ENCODE data around the gene APOB. TPM values are rescaled to one million over a fixed set of nuclear protein-coding genes. Genes with fewer than 3 reads are reported as not detected.

Gene APOB
- total and polyA plus RNA-seq, 2 of the 13 experiments (the other 11 are each of a cell fraction or from before 2014, with no cell fraction given) = 1,569 to 2,515 TPM

DNA sequence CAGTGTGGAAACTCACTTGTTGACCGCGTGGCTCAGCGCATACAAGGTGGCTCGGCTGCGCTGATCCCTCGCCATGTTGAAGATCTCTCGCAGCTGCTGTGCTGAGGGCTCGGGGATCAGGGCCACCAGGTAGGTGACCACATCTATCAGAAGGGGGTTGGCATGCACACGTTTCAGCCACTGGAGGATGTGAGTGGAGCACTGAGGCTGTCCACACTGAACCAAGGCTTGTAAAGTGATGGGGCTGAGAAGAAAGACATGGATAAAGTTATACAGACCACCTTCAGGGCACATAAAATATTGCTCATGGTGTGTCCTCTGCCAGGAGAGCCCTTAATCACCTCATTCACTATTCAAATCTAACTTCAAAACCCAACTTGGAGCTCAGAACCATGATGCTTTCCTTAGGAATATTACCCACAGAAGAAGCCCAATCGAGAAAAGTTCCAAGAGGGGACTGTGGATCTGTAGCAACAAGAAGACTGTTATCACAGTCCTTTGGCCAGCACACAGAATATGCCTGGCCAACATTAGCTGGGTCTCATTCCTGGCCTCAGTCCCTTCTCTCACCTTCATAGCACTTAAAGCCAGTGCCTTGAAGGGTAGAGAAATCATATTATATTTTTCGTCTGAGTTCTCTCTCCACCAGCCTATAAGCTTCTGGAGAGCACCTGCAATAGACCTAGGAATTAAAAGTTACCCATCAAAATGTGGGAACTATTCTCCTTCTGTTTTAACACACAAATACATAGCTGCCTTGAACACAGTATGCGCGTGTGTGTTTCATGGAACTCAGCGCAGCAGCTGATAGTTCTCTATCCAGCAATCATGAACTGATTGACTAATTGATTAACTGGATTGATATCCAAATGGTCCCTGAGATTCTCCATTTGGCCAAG, 11.3 kb downstream of the APOB start (continued):
- TF ChIP-seq AFF4 (CRISPR knock-in tag; IDR thresholded peaks at IDR 0.05) (peak; percentile 68; the same call in 1 of the 2 replicates), ZBTB33 (CRISPR knock-in tag; IDR thresholded peaks at IDR 0.05) (peak; percentile 43; the same call in 1 of the 2 replicates), FOXK2 (IDR thresholded peaks at IDR 0.05) (no peak), ZNF496 (CRISPR knock-in tag; IDR thresholded peaks at IDR 0.05; ENCODE audit: insufficient replicate concordance) (no peak), U2AF1 (optimal IDR thresholded peaks at IDR 0.05; ENCODE audit: low read depth, low read length) (peak; percentile 3), POLR2AphosphoS2 (IDR thresholded peaks at IDR 0.05; ENCODE audit: low read depth, low read length) (peak; percentile 23; the same call in 1 of the 2 replicates), TFDP1 (CRISPR knock-in tag; IDR thresholded peaks at IDR 0.05; ENCODE audit: borderline replicate concordance) (no peak), CREB3 (CRISPR knock-in tag; IDR thresholded peaks at IDR 0.05) (no peak), NAIF1 (CRISPR knock-in tag; IDR thresholded peaks at IDR 0.05; ENCODE audit: borderline replicate concordance) (no peak), ZC3H13 (CRISPR knock-in tag; IDR thresholded peaks at IDR 0.05) (0 out of 2 replicates have a peak, but pooled peaks have one; percentile 21), ZNF615 (CRISPR knock-in tag; IDR thresholded peaks at IDR 0.05; ENCODE audit: borderline replicate concordance) (peak; percentile 51; the same call in 1 of the 2 replicates), CAMTA2 (CRISPR knock-in tag; IDR thresholded peaks at IDR 0.05; ENCODE audit: borderline replicate concordance) (no peak), ZNF629 (CRISPR knock-in tag; conservative IDR thresholded peaks at IDR 0.05) (no peak), SOX5 (CRISPR knock-in tag; IDR thresholded peaks at IDR 0.05; ENCODE audit: borderline replicate concordance) (no peak), KAT7 (CRISPR knock-in tag; IDR thresholded peaks at IDR 0.05; ENCODE audit: borderline replicate concordance) (no peak), JDP2 (CRISPR knock-in tag; IDR thresholded peaks at IDR 0.05; ENCODE audit: borderline replicate concordance) (no peak), SATB2 (CRISPR knock-in tag; IDR thresholded peaks at IDR 0.05) (no peak), ZBTB43 (CRISPR knock-in tag; conservative IDR thresholded peaks at IDR 0.05) (no peak)

Measured in HepG2 (cell line).